Measurements from ENCODE around the gene TRAF5. TPM values are rescaled to one million over a fixed set of nuclear protein-coding genes. Genes with fewer than 3 reads are reported as not detected.
"Not testable (repeated sequence)": the region's sequence is repeated elsewhere in the genome, so short reads cannot be mapped to it uniquely, and the experiment has no call there.

The TRAF5 gene
- polyA plus RNA-seq, 1 experiment, result 39.8 TPM

GRCh38 chr1:211345719-211346118 is 19.1 kb downstream of the TRAF5 start:
- H3K4me3 ChIP-seq (ENCODE audit: low read depth, low read length), result no peak overlapping the region
- TF ChIP-seq CTCF (IDR thresholded peaks at IDR 0.05; ENCODE audit: insufficient read depth, low read depth, low read length), result no peak
- no peaks in the 10 kb centered on the region for H3K27me3 ChIP-seq (ENCODE audit: control insufficient read depth, insufficient read depth, low read length)
- CTCF ChIA-PET, result no interaction called here
- H3K36me3 ChIP-seq (ENCODE audit: control insufficient read depth, insufficient read depth, low read length), result 0 out of 2 replicates have a peak, but pooled peaks cover 1% of the 10 kb centered on the region
- no peak for DNase-seq (ENCODE audit: low read depth)
- POLR2A ChIA-PET, result no interaction called here

- POLR2A ChIA-PET, result interaction anchor here (0.6 kb wide), 1 partner anchor 10 kb away, joined by 3 read pairs; no protein-coding TSS in a partner anchor
- H3K36me3 ChIP-seq (ENCODE audit: control insufficient read depth, insufficient read depth, low read length), result 0 out of 2 replicates have a peak, but pooled peaks cover 1% of the 10 kb centered on the region
- no peak for DNase-seq (ENCODE audit: low read depth)
- CTCF ChIA-PET, result interaction anchor here (0.6 to 1.5 kb wide), 4 partner anchors 10 to 33 kb away, joined by 3 to 5 read pairs (median 4); no protein-coding TSS in a partner anchor
- no peak overlapping the region for H3K4me3 ChIP-seq (ENCODE audit: low read depth, low read length)
- H3K27me3 ChIP-seq (ENCODE audit: control insufficient read depth, insufficient read depth, low read length), result no peaks in the 10 kb centered on the region
- TF ChIP-seq CTCF (IDR thresholded peaks at IDR 0.05; ENCODE audit: insufficient read depth, low read depth, low read length), result no peak
These were observed 20.6 kb downstream of the TRAF5 start for GRCh38 chr1:211347077-211347844.

GRCh38 chr1:211348547-211348946 is 21.9 kb downstream of the TRAF5 start:
- POLR2A ChIA-PET, result no interaction called here

DNA sequence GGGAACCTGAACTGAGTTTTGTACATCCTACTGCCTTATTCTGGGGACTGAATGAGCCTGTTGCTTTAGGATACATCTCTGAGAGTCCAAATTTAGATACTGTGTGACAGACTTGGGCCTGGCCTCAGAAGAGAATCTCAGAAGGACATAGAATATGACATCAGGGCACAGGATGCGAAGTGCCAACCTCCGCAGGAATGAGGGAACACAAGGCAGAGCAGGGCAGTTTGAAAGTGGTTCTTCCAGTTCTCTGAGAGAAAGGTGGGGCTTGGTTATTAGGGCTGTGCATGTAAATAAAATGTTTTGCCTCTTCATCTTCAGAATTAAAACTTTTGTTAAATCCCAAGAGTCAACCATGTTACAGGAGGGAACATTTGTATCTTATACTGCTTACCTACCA is 23.1 kb downstream of the TRAF5 start:
- POLR2A ChIA-PET, result no interaction called here

More at GRCh38 chr1:211348547-211348946, 21.9 kb downstream of the TRAF5 start:
- Histone ChIP-seq H3K27me3 (ENCODE audit: control insufficient read depth, insufficient read depth, low read length) (no peaks in the 10 kb centered on the region), H3K36me3 (ENCODE audit: control insufficient read depth, insufficient read depth, low read length) (0 out of 2 replicates have a peak, but pooled peaks cover 4% of the 10 kb centered on the region), H3K4me3 (ENCODE audit: low read depth, low read length) (no peak overlapping the region)
- CTCF ChIA-PET, result interaction anchor here (1.2 kb wide), 1 partner anchor 9 kb away, joined by 5 read pairs; no protein-coding TSS in a partner anchor
- DNase-seq (ENCODE audit: low read depth), result no peak
- TF ChIP-seq CTCF (IDR thresholded peaks at IDR 0.05; ENCODE audit: insufficient read depth, low read depth, low read length), result no peak

GRCh38 chr1:211352055-211352454 is 25.4 kb downstream of the TRAF5 start:
- H3K4me3 ChIP-seq (ENCODE audit: low read depth, low read length); H3K36me3 ChIP-seq (ENCODE audit: control insufficient read depth, insufficient read depth, low read length); DNase-seq (ENCODE audit: low read depth); POLR2A ChIA-PET; H3K27me3 ChIP-seq (ENCODE audit: control insufficient read depth, insufficient read depth, low read length): not testable (repeated sequence)
- CTCF ChIA-PET, result interaction anchor here (3.5 kb wide), 1 partner anchor 14 kb away, joined by 12 read pairs; no protein-coding TSS in a partner anchor

More for the DNA sequence above, 23.1 kb downstream of the TRAF5 start:
- DNase-seq (ENCODE audit: low read depth), result no peak
- Histone ChIP-seq H3K4me3 (ENCODE audit: low read depth, low read length) (no peak overlapping the region), H3K36me3 (ENCODE audit: control insufficient read depth, insufficient read depth, low read length) (0 out of 2 replicates have a peak, but pooled peaks cover 5% of the 10 kb centered on the region), H3K27me3 (ENCODE audit: control insufficient read depth, insufficient read depth, low read length) (no peaks in the 10 kb centered on the region)
- TF ChIP-seq CTCF (IDR thresholded peaks at IDR 0.05; ENCODE audit: insufficient read depth, low read depth, low read length), result no peak
- CTCF ChIA-PET, result interaction anchor here (3.5 kb wide), 1 partner anchor 12 kb away, joined by 12 read pairs; no protein-coding TSS in a partner anchor

All from BJ (cell line).